SK-N-MC (cell line): ENCODE results near the gene NPR2.

Source experiments
- DNase-seq: peaks from one replicate; pipeline ENCODE4 v3.0.0-alpha.2; 2011; ENCODE audit warnings: low read depth, low spot score
- H3K27ac ChIP-seq: fragments of 200-600 bp; sonication (generic); 2 replicates; pipeline ENCODE4 v1.5.1; 2016; ENCODE audit warnings: mixed run types
- H3K36me3 ChIP-seq: fragments of 200-600 bp; sonication (generic); 2 replicates; pipeline ENCODE4 v1.6.1; 2017; ENCODE audit warnings: antibody characterized with exemption, low read length, mixed read lengths; ENCODE audit not compliant: insufficient read depth
- H3K4me3 ChIP-seq: fragments of 200-600 bp; sonication (generic); 2 replicates; pipeline ENCODE4 v1.5.1; 2016
- H3K9ac ChIP-seq: fragments of 200-600 bp; sonication (generic); 2 replicates; pipeline ENCODE4 v1.8.0; 2017; ENCODE audit warnings: mixed run types, mixed read lengths; ENCODE audit not compliant: insufficient read length
- H3K9me3 ChIP-seq: fragments of 200-600 bp; sonication (generic); 2 replicates; pipeline ENCODE4 v1.6.1; 2017; ENCODE audit warnings: low read depth, mild to moderate bottlenecking, antibody characterized with exemption, low read length, moderate library complexity, mixed read lengths
- EZH2 ChIP-seq: fragments of 200-600 bp; sonication (generic); IDR thresholded peaks from one replicate; pipeline ENCODE4 v1.6.1; 2017; ENCODE audit warnings: antibody characterized with exemption
- FOXP2 ChIP-seq: optimal IDR thresholded peaks from 2 replicates; pipeline ENCODE3; 2011; ENCODE audit warnings: mild to moderate bottlenecking, moderate library complexity; ENCODE audit not compliant: insufficient read depth; ENCODE audit errors: extremely low read length, control extremely low read depth
- POLR2AphosphoS5 ChIP-seq: IDR thresholded peaks from 2 replicates; pipeline ENCODE4 v1.6.1; 2012; ENCODE audit warnings: mild to moderate bottlenecking, low read depth, low read length, borderline replicate concordance

The NPR2 gene

GRCh38 chr9:35749515-35750255 lies 41.7 kb upstream of the NPR2 start:
- Histone ChIP-seq H3K9me3 (no peaks in the 10 kb centered on the region), H3K9ac (peak overlapping the region; percentile 87), H3K27ac (no peak overlapping the region), H3K36me3 (peaks cover 15% of the 10 kb centered on the region; the same call in 1 of the 2 replicates), H3K4me3 (peak overlapping the region; percentile 96)
- TF ChIP-seq POLR2AphosphoS5 (no peak), FOXP2 (no peak), EZH2 (no peak)
- DNase-seq = no peak

GRCh38 chr9:35750256-35750531 lies 41.2 kb upstream of the NPR2 start:
- Histone ChIP-seq H3K36me3 (peaks cover 14% of the 10 kb centered on the region; the same call in 1 of the 2 replicates), H3K27ac (no peak overlapping the region), H3K4me3 (peak overlapping the region; percentile 96), H3K9ac (peak overlapping the region; percentile 87), H3K9me3 (no peaks in the 10 kb centered on the region)
- DNase-seq = no peak
- TF ChIP-seq EZH2 (no peak), POLR2AphosphoS5 (no peak), FOXP2 (no peak)

GRCh38 chr9:35753466-35753865 lies 37.9 kb upstream of the NPR2 start:
- TF ChIP-seq EZH2 (no peak), FOXP2 (no peak), POLR2AphosphoS5 (no peak)
- Histone ChIP-seq H3K36me3 (peaks cover 14% of the 10 kb centered on the region; the same call in 1 of the 2 replicates), H3K9me3 (no peaks in the 10 kb centered on the region), H3K27ac (no peak overlapping the region), H3K9ac (no peak overlapping the region), H3K4me3 (no peak overlapping the region)
- no peak for DNase-seq

GRCh38 chr9:35754264-35754663 lies 37.1 kb upstream of the NPR2 start, which contains the start of gene MSMP:
MSMP (minus strand) TSS chr9:35754276; CDS start chr9:35754129, 147 bp downstream.
- no peak for TF ChIP-seq EZH2
- no peak for TF ChIP-seq FOXP2
- no peak for TF ChIP-seq POLR2AphosphoS5
- no peaks in the 10 kb centered on the region for H3K9me3 ChIP-seq
- H3K4me3 ChIP-seq = no peak within 1 kb of the TSS
- no peak within 1 kb of the TSS for H3K9ac ChIP-seq
- H3K36me3 ChIP-seq = peaks cover 14% of the 10 kb centered on the region; the same call in 1 of the 2 replicates
- no peak within 1 kb of the TSS for H3K27ac ChIP-seq
- no peak for DNase-seq

GRCh38 chr9:35755071-35755470 lies 36.3 kb upstream of the NPR2 start:
- H3K9me3 ChIP-seq = no peaks in the 10 kb centered on the region
- H3K9ac ChIP-seq = no peak overlapping the region
- H3K27ac ChIP-seq = no peak overlapping the region
- H3K36me3 ChIP-seq = peaks cover 14% of the 10 kb centered on the region; the same call in 1 of the 2 replicates
- TF ChIP-seq EZH2 = no peak
- TF ChIP-seq FOXP2 = no peak
- no peak for TF ChIP-seq POLR2AphosphoS5
- no peak for DNase-seq
- H3K4me3 ChIP-seq = no peak overlapping the region

GRCh38 chr9:35756275-35757225 lies 34.8 kb upstream of the NPR2 start:
- TF ChIP-seq FOXP2 (no peak), POLR2AphosphoS5 (peak; percentile 57; the same call in 1 of the 2 replicates)
- H3K27ac ChIP-seq = no peak overlapping the region
- DNase-seq = no peak
- no peaks in the 10 kb centered on the region for H3K9me3 ChIP-seq
- peak overlapping the region; percentile 86 for H3K4me3 ChIP-seq
- H3K9ac ChIP-seq = peak overlapping the region; percentile 80
- peaks cover 14% of the 10 kb centered on the region; the same call in 1 of the 2 replicates for H3K36me3 ChIP-seq

GRCh38 chr9:35757226-35757891 lies 34.0 kb upstream of the NPR2 start:
- Histone ChIP-seq H3K36me3 (peaks cover 11% of the 10 kb centered on the region; the same call in 1 of the 2 replicates), H3K4me3 (peak overlapping the region; percentile 86), H3K9me3 (no peaks in the 10 kb centered on the region), H3K9ac (peak overlapping the region; percentile 80), H3K27ac (no peak overlapping the region)
- TF ChIP-seq EZH2 = no peak
- no peak; the same call in 1 of the 2 replicates for TF ChIP-seq POLR2AphosphoS5
- no peak for TF ChIP-seq FOXP2
- no peak for DNase-seq
